HFFc6 (cell line): ENCODE data around the gene SPATA21. TPM values are rescaled to one million over a fixed set of nuclear protein-coding genes. Genes with fewer than 3 reads are reported as not detected.
A peak's percentile ranks its signal among the peaks of the same experiment; 100 is the strongest.
"Not testable (repeated sequence)": the region's sequence is repeated elsewhere in the genome, so short reads cannot be mapped to it uniquely, and the experiment has no call there.

Experiments
- DNase-seq: peaks from one replicate; pipeline ENCODE4 v3.0.0-alpha.2; 2018
- H3K27ac Mint-ChIP-seq: 2 replicates; pipeline ENCODE4 v1.8.0; 2020; ENCODE audit warnings: mild to moderate bottlenecking, mixed read lengths
- H3K27me3 Mint-ChIP-seq: 2 replicates; pipeline ENCODE4 v1.8.0; 2021; ENCODE audit warnings: mild to moderate bottlenecking, moderate library complexity, mixed read lengths; ENCODE audit not compliant: insufficient read depth
- H3K36me3 Mint-ChIP-seq: 2 replicates; pipeline ENCODE4 v1.8.0; 2021; ENCODE audit warnings: low read depth, mixed read lengths
- H3K4me1 Mint-ChIP-seq: 2 replicates; pipeline ENCODE4 v1.8.0; 2020; ENCODE audit warnings: low read depth, mixed read lengths
- H3K4me3 Mint-ChIP-seq: 2 replicates; pipeline ENCODE4 v1.8.0; 2020; ENCODE audit warnings: mild to moderate bottlenecking, moderate library complexity, mixed read lengths
- H3K9me3 Mint-ChIP-seq: 2 replicates; pipeline ENCODE4 v1.8.0; 2020; ENCODE audit warnings: mild to moderate bottlenecking, mixed read lengths
- total RNA-seq, 6 experiments: library from RNA; stranded (reverse); fragmentation: NEBNext Ultra II Directional; extraction: Animal tissue kit (Norgen Biotek cat#: 25700); gene quantifications; 2 replicates in 1 of 6; 3 replicates in 5 of 6; pipeline ENCODE4 v1.2.3, GENCODE V29; 2021
- TF ChIP-seq, protein P1 (sequence below): fragments of 200-600 bp; sonication (generic); IDR thresholded peaks from 2 replicates; pipeline ENCODE4 v1.5.0; 2021; ENCODE audit warnings: antibody characterized with exemption, mild to moderate bottlenecking

Gene SPATA21
- total RNA-seq, 6 experiments from 2014 or later: 0.07 TPM; not detected in 5

GRCh38 chr1:16464917-16465625 lies 27.8 kb upstream of the SPATA21 start:
- Mint-ChIP-seq H3K27ac (no peak overlapping the region), H3K4me3 (no peak overlapping the region), H3K9me3 (no peaks in the 10 kb centered on the region), H3K36me3 (peaks cover 28% of the 10 kb centered on the region), H3K27me3 (no peaks in the 10 kb centered on the region; the same call in 1 of the 2 replicates), H3K4me1 (peaks cover 4% of the 10 kb centered on the region; the same call in 1 of the 2 replicates)
- TF ChIP-seq, protein P1, sequence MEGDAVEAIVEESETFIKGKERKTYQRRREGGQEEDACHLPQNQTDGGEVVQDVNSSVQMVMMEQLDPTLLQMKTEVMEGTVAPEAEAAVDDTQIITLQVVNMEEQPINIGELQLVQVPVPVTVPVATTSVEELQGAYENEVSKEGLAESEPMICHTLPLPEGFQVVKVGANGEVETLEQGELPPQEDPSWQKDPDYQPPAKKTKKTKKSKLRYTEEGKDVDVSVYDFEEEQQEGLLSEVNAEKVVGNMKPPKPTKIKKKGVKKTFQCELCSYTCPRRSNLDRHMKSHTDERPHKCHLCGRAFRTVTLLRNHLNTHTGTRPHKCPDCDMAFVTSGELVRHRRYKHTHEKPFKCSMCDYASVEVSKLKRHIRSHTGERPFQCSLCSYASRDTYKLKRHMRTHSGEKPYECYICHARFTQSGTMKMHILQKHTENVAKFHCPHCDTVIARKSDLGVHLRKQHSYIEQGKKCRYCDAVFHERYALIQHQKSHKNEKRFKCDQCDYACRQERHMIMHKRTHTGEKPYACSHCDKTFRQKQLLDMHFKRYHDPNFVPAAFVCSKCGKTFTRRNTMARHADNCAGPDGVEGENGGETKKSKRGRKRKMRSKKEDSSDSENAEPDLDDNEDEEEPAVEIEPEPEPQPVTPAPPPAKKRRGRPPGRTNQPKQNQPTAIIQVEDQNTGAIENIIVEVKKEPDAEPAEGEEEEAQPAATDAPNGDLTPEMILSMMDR: no peak
- no peak for DNase-seq

DNA sequence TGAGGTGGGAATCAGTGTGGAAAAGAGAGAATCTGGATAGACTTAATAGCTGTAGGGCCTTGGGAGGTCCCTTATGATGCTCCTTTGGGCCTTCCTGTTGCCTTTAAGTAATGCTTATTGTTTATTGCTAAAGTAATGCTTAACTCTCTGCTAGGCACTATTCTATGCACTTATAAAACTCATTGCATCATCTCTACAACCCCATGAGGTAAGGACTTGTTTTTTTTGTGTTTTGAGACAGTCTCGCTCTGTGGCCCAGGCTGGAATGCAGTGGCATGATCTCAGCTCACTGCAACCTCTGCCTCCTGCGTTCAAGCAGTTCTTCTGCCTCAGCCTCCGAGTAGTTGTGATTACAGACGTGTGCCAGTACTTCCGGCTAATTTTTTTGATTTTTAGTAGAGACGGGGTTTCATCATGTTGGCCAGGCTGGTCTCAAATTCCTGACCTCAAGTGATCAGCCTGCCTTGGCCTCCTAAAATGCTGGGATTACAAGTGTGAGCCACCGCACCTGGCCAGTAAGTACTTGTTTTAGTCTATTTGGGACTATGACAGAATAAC lies 25.6 kb upstream of the SPATA21 start:
- Mint-ChIP-seq H3K27ac (no peak overlapping the region), H3K4me3 (no peak overlapping the region), H3K36me3 (peaks cover 47% of the 10 kb centered on the region), H3K4me1 (peaks cover 4% of the 10 kb centered on the region; the same call in 1 of the 2 replicates), H3K27me3 (no peaks in the 10 kb centered on the region; the same call in 1 of the 2 replicates), H3K9me3 (no peaks in the 10 kb centered on the region)
- TF ChIP-seq, protein P1: no peak
- no peak for DNase-seq

DNA sequence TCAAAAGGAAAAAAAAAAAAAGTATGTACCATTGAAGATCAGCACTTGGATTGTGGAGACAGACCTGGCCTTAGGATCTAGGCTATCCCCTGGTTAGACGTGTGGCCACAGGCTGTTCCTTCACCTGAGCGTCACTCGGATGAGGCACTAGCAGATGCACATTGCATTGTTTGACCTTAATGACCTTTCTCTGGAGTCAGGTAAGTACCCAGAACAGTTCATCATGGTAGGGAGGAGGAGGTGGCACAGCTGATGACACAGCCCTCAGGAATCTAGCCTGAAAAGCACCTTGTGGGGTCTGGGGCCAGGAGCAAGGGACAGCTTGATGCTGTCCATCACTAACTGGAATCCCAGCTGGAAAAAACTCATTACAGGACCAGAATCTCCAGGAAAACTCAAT lies 24.5 kb upstream of the SPATA21 start:
- no peaks in the 10 kb centered on the region; the same call in 1 of the 2 replicates for H3K27me3 Mint-ChIP-seq
- no peak for DNase-seq
- no peaks in the 10 kb centered on the region for H3K9me3 Mint-ChIP-seq
- peak overlapping the region; percentile 12; the same call in 1 of the 2 replicates for H3K27ac Mint-ChIP-seq
- H3K4me1 Mint-ChIP-seq: peaks cover 4% of the 10 kb centered on the region; the same call in 1 of the 2 replicates
- TF ChIP-seq, protein P1: no peak
- H3K4me3 Mint-ChIP-seq: no peak overlapping the region
- H3K36me3 Mint-ChIP-seq: peaks cover 42% of the 10 kb centered on the region

GRCh38 chr1:16459352-16459925 lies 22.2 kb upstream of the SPATA21 start:
- Mint-ChIP-seq H3K36me3 (peaks cover 33% of the 10 kb centered on the region), H3K4me1 (no peaks in the 10 kb centered on the region), H3K27me3 (no peaks in the 10 kb centered on the region; the same call in 1 of the 2 replicates), H3K9me3 (no peaks in the 10 kb centered on the region), H3K4me3 (no peak overlapping the region), H3K27ac (no peak overlapping the region)
- DNase-seq: no peak
- TF ChIP-seq, protein P1: no peak

GRCh38 chr1:16458831-16459230 lies 21.6 kb upstream of the SPATA21 start:
- Mint-ChIP-seq H3K27me3 (no peaks in the 10 kb centered on the region; the same call in 1 of the 2 replicates), H3K27ac (no peak overlapping the region), H3K4me1 (no peaks in the 10 kb centered on the region), H3K4me3 (no peak overlapping the region), H3K36me3 (peaks cover 33% of the 10 kb centered on the region), H3K9me3 (no peaks in the 10 kb centered on the region)
- TF ChIP-seq, protein P1: no peak
- no peak for DNase-seq

GRCh38 chr1:16456151-16456550 lies 18.9 kb upstream of the SPATA21 start:
- peaks cover 31% of the 10 kb centered on the region for H3K36me3 Mint-ChIP-seq
- H3K4me3 Mint-ChIP-seq, H3K4me1 Mint-ChIP-seq, H3K9me3 Mint-ChIP-seq, H3K27me3 Mint-ChIP-seq, DNase-seq, H3K27ac Mint-ChIP-seq: not testable (repeated sequence)

- H3K9me3 Mint-ChIP-seq, H3K27ac Mint-ChIP-seq, DNase-seq, H3K4me1 Mint-ChIP-seq, H3K4me3 Mint-ChIP-seq, H3K27me3 Mint-ChIP-seq: not testable (repeated sequence)
- peaks cover 22% of the 10 kb centered on the region for H3K36me3 Mint-ChIP-seq
Measured at GRCh38 chr1:16454909-16455308, 17.7 kb upstream of the SPATA21 start.
